T-helper 2 cell treated with Interferon-gamma antibody and Interleukin-4, amounts not matched to agents 5 μg/mL and 100 μg/mL, for 36 hours (primary cell): ENCODE measurements around the gene NFKB1.

ENCODE experiments used
- DNase-seq: peaks from one replicate; pipeline ENCODE4 v3.0.0; 2021; ENCODE audit warnings: low spot score
- H3K27ac Mint-ChIP-seq: one replicate; pipeline ENCODE4 v1.8.0; 2021; ENCODE audit warnings: mild to moderate bottlenecking, mixed read lengths
- H3K27me3 Mint-ChIP-seq: one replicate; pipeline ENCODE4 v1.8.0; 2021; ENCODE audit warnings: low read depth, mixed read lengths
- H3K36me3 Mint-ChIP-seq: one replicate; pipeline ENCODE4 v1.8.0; 2021; ENCODE audit warnings: low read depth, mixed read lengths
- H3K4me1 Mint-ChIP-seq: one replicate; pipeline ENCODE4 v1.8.0; 2021; ENCODE audit warnings: low read depth, mixed read lengths
- H3K4me3 Mint-ChIP-seq: one replicate; pipeline ENCODE4 v1.8.0; 2022; ENCODE audit warnings: mild to moderate bottlenecking, moderate library complexity, mixed read lengths
- H3K9me3 Mint-ChIP-seq: one replicate; pipeline ENCODE4 v1.8.0; 2021; ENCODE audit warnings: mixed read lengths

The NFKB1 gene

DNA sequence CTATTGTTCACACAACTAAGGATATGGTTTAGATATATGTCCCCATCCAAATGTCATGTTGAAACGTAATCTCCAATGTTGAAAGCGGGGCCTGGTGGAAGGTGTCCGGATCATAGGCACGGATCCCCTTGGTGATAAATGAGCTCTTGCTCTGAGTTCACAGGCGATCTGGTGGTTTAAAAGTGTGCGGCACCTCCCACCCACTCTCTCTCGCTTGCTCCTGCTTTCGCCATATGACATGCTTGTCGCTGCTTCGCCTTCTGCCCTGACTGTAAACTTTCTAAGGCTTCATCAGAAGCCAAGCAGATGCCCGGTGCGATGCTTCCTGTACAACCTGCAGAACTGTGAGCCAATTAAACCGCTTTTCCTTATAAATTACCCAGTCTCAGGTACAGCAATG, 128.5 kb downstream of the NFKB1 start:
- Mint-ChIP-seq H3K4me1 (peaks cover 36% of the 10 kb centered on the region), H3K27me3 (no peaks in the 10 kb centered on the region), H3K27ac (no peak overlapping the region), H3K36me3 (peaks cover 10% of the 10 kb centered on the region), H3K9me3 (no peaks in the 10 kb centered on the region), H3K4me3 (no peak overlapping the region)
- DNase-seq = no peak

DNA sequence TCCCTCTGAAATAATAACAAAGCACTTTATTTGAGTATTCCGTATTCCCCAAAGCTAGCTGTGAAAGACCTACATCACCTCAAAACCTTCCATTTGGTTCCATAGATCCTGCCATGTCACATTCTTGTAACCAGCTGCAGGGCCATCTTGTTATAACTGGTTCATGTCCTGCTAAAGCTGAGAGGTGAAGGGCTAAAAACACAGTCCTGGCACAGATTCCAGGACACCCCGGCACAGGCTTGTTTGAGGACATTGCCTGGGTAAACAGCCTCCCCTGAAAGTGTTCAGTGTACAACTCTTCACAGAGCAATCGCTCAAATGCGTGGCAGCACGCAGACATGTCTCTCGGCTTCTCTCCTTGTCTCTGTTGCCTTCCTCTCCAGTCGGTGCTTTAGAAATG, 130.5 kb downstream of the NFKB1 start:
- Mint-ChIP-seq H3K27me3 (no peaks in the 10 kb centered on the region), H3K27ac (no peak overlapping the region), H3K36me3 (peaks cover 14% of the 10 kb centered on the region), H3K4me1 (peaks cover 29% of the 10 kb centered on the region), H3K9me3 (no peaks in the 10 kb centered on the region), H3K4me3 (no peak overlapping the region)
- DNase-seq = no peak

DNA sequence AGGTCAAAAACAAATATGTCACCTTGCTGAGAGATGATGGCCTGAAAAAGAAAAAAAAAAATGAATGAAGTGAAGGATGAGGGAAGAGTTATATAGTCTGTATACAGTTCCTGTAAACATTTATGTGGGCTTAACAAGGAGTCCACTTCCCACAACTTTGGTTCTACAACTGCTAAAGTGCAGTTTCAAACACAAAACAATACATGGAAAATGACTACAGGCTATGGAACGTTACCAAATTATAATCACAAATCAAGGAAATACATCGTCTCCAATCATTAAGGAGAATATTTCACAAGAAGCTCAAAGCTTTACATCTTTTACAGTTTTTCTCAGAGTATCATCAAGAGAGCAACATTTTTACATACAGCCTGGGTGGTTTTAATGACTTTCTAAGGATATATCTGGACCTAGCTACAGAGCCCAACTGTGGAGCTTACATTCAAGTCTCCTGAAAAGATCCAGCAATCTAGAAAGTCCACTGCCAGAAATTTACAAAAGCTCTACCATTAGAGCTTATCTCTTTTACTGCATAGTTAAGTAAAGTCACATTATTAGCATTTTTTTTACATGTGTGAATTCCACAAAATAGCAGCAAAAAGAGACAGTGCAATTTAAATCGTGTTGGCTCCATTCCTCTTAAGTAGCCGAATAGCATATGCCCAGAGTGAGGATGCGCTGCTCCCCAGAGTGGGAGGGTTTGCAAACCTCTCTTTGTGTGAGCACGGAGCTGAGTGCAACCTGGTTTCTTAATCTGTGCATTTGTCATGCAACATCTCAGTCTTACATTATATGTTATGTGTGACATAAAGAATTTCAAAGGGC, 131.3 kb downstream of the NFKB1 start:
- peaks cover 24% of the 10 kb centered on the region for H3K4me1 Mint-ChIP-seq
- no peak overlapping the region for H3K4me3 Mint-ChIP-seq
- H3K27me3 Mint-ChIP-seq = no peaks in the 10 kb centered on the region
- H3K27ac Mint-ChIP-seq = no peak overlapping the region
- no peaks in the 10 kb centered on the region for H3K9me3 Mint-ChIP-seq
- H3K36me3 Mint-ChIP-seq = peaks cover 17% of the 10 kb centered on the region
- no peak for DNase-seq

DNA sequence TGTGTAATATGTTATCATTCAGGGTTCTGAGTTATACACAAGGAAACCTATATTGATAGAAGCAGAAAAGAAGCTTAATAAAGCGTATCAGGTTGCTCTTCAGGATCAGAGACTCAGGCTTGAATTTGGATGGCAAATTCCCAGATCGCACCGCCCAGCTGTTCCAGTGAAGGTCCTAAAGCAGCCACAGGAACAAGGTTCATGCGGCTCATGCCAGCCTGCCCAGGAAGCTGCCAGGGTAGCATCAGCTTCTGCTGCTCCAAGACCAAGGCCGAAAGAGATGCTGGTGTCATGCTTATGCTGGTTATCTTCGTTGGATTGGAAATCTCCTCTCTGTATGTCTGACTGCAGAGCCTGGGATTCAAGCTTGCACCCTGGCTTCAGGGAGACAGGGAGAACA, 131.9 kb downstream of the NFKB1 start:
- Mint-ChIP-seq H3K4me3 (no peak overlapping the region), H3K27me3 (no peaks in the 10 kb centered on the region), H3K9me3 (no peaks in the 10 kb centered on the region), H3K36me3 (peaks cover 19% of the 10 kb centered on the region), H3K27ac (no peak overlapping the region), H3K4me1 (peaks cover 19% of the 10 kb centered on the region)
- DNase-seq = no peak

DNA sequence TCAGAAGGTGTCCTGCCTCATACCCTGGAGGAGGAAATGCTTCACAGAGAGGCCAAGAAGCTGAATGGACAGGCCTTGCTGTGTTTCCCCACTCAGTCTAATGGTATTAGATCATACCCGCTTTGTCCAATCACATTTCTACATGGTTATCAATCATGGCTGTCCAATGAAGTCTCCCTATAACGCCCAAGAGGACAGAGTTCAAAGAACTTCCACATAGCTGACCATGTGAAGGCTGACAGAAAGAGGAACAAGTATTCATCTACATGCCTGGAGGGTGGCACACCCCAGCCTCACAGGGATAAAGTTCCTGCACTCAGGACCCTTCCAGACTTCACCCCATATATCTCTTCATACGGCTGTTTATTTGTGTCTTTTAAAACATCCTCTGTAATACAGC, 136.2 kb downstream of the NFKB1 start:
- Mint-ChIP-seq H3K4me1 (peaks cover 10% of the 10 kb centered on the region), H3K4me3 (no peak overlapping the region), H3K27ac (no peak overlapping the region), H3K27me3 (no peaks in the 10 kb centered on the region), H3K9me3 (no peaks in the 10 kb centered on the region), H3K36me3 (peaks cover 23% of the 10 kb centered on the region)
- no peak for DNase-seq

DNA sequence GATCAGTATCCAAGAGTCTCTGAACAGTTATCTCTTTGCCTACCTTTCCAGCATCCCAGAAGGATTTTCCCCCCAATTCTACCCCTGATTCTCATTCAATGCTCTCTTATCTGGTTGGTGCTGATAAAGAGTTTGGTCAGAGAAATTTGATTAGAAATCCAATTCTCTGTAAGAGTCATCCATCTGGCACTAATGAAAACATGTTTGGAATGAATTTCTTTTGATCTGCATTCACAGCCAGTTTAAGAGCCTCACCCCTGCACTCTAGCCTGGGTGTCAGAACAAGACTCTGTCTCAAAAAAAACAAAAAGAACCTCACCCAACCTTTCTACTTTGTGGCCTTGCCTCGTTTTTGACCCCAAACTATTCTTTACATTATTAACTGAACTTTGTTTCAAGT, 137.5 kb downstream of the NFKB1 start:
- peaks cover 23% of the 10 kb centered on the region for H3K36me3 Mint-ChIP-seq
- H3K4me1 Mint-ChIP-seq = peaks cover 10% of the 10 kb centered on the region
- no peak overlapping the region for H3K27ac Mint-ChIP-seq
- DNase-seq = no peak
- no peak overlapping the region for H3K4me3 Mint-ChIP-seq
- no peaks in the 10 kb centered on the region for H3K27me3 Mint-ChIP-seq
- H3K9me3 Mint-ChIP-seq = no peaks in the 10 kb centered on the region

DNA sequence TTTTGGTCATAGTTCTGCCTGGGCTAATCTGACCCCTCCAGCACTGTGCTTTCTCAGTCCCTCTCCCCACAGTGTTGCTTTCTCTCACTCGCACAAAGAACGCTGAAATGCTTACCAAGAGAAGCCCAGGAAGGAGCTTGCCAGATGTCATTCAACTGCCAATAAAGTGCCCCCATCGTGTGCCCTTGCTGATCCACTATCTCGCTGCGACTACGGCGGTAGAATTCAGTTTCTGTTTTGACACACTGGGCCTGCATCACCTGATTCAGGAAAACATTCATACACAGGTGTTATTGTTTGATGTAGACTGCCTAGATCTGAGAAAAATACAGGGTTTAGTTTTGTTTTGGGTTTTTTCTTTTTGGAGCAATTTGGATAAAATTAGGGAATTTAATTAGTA, 138.4 kb downstream of the NFKB1 start:
- Mint-ChIP-seq H3K27ac (peak overlapping the region; percentile 79), H3K4me3 (peak overlapping the region; percentile 76), H3K9me3 (no peaks in the 10 kb centered on the region), H3K36me3 (peaks cover 24% of the 10 kb centered on the region), H3K4me1 (peaks cover 10% of the 10 kb centered on the region), H3K27me3 (no peaks in the 10 kb centered on the region)
- no peak for DNase-seq

DNA sequence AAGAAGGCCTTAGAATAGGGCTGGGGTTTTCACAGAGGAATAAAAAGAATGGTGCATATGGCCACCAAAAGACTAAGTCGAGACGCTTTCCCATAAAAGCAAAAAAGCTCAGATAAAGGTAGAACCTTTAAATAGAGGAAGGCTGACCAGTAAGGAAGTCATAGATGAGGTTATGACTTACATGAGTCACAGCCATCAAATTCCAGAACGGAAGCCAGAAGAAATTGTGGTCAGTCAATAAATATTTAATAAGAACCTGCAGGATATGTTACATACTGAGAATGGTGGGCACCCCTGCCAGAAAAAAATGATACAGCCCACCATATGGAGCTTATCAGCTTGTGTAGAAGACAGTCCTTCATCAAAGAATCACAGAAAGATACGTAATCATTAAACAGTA, 139.5 kb downstream of the NFKB1 start:
- Mint-ChIP-seq H3K27me3 (no peaks in the 10 kb centered on the region), H3K4me1 (peaks cover 10% of the 10 kb centered on the region), H3K36me3 (peaks cover 23% of the 10 kb centered on the region), H3K9me3 (no peaks in the 10 kb centered on the region), H3K4me3 (no peak overlapping the region), H3K27ac (no peak overlapping the region)
- no peak for DNase-seq

DNA sequence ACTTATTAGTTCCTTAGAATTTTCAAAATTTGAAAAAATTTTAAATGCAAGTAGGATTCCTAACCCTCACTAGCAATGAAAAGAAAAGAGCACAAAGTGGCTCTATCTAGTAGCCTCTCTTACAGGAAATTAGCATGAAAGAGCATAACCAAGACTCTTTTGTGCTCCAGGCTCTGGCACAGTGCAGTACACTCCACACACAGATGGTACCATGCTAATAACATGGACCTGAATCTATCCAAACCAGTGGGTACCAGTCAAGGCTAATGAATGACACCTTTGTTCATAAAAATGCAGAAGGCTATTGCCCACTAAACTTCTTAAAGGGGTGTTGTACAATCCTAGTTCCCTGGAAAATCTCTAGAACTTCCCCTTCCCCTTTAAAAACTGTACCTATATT, 140.6 kb downstream of the NFKB1 start:
- DNase-seq = no peak
- H3K27ac Mint-ChIP-seq = no peak overlapping the region

DNA sequence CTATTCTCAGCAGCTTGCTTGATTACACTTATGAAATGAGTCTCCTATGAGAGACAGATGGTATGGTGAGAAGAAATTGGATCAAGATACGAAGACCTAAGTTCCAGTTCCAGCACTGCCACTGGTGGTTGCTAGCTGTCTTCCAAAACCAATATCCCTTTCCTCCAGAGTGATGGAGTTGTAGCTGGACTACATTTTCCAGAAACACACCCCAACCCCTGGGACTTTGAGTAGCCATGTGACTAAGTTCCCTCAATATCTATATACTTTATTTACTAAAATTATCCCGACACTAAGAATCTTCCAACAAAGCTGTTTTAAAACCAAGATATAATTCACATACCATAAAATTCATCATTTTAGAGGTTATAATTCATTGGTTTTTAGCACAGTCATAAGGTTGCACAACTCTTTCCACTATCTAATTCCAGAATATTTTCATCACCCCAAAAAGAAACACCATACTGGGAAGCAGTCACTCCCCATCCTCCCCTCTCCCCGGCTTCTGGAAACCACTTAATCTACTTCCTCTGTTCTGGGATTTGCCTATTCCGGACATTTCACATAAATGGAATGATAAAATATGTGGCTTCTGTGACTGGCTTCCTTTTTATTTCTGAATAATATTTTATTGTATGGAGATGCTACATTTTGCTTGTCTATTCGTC, 141.6 kb downstream of the NFKB1 start:
- H3K36me3 Mint-ChIP-seq = peaks cover 17% of the 10 kb centered on the region
- peaks cover 10% of the 10 kb centered on the region for H3K4me1 Mint-ChIP-seq
- no peak overlapping the region for H3K27ac Mint-ChIP-seq
- no peaks in the 10 kb centered on the region for H3K9me3 Mint-ChIP-seq
- H3K4me3 Mint-ChIP-seq = no peak overlapping the region
- no peaks in the 10 kb centered on the region for H3K27me3 Mint-ChIP-seq
- DNase-seq = no peak

More for the DNA sequence above, 140.6 kb downstream of the NFKB1 start:
- Mint-ChIP-seq H3K9me3 (no peaks in the 10 kb centered on the region), H3K27me3 (no peaks in the 10 kb centered on the region), H3K4me1 (peaks cover 10% of the 10 kb centered on the region), H3K36me3 (peaks cover 20% of the 10 kb centered on the region), H3K4me3 (no peak overlapping the region)

DNA sequence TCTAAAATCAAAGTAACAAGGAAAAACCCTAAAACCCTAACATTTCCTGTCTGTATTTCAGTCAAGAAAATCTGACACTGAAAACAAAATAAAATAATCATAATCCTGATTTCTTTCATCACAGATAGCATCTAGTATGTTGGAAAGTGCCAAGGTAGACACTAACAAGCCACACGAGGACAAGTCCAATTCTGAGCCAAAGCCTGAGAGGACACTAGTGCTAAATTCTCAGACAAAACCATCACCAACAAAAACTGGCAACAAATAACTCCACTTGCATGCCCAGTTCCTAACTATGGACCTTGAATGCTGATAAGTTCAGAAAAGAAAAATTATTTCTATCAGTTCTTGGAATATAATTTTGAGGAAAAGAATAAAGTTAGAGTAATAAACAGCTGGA, 146.0 kb downstream of the NFKB1 start:
- DNase-seq = no peak

DNA sequence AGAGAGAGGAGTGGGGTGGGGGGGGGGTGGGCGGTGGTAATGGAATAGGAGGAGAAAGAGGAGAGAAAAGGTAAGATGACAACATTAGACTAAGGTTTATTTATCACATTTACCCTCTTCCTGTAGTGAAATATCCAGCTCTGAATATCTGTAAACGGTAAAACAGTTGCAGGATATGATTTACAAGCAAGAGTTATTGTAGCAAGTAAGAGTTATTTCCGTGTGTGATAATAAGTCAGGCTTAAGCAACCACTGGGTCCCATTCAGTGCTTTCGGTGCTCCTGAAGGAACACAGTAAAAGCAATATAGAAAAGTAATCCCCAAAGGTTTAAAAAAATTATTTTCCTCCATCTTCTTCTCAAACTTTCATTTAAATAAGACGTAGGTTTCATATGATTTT, 156.0 kb downstream of the NFKB1 start:
- no peaks in the 10 kb centered on the region for H3K27me3 Mint-ChIP-seq
- no peak overlapping the region for H3K4me3 Mint-ChIP-seq
- DNase-seq = no peak
- H3K9me3 Mint-ChIP-seq = no peaks in the 10 kb centered on the region
- H3K4me1 Mint-ChIP-seq = no peaks in the 10 kb centered on the region
- H3K27ac Mint-ChIP-seq = no peak overlapping the region
- no peaks in the 10 kb centered on the region for H3K36me3 Mint-ChIP-seq

More for the DNA sequence above, 146.0 kb downstream of the NFKB1 start:
- Mint-ChIP-seq H3K27ac (no peak overlapping the region), H3K4me1 (no peaks in the 10 kb centered on the region), H3K27me3 (no peaks in the 10 kb centered on the region), H3K36me3 (peaks cover 23% of the 10 kb centered on the region), H3K4me3 (no peak overlapping the region), H3K9me3 (no peaks in the 10 kb centered on the region)

DNA sequence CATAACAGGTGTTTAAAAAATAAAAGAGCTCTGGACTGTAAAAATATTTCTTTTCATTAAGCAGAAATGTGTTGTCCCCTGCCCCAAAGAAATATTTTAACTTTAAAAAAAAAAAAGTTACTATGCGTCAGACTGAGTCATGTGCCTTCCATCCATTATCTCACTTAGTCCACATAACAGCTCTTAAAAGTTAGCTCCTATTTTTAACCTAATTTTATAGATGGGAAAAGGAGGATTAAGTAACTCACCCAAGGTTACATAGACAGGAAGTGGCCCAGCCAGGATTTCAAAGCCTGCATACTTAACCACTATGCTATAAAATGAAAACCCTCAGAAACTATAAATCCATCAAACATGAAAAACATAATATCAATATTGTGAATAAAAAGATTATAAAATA, 161.9 kb downstream of the NFKB1 start:
- Mint-ChIP-seq H3K9me3 (no peaks in the 10 kb centered on the region), H3K4me1 (peaks cover 1% of the 10 kb centered on the region), H3K27me3 (no peaks in the 10 kb centered on the region), H3K27ac (no peak overlapping the region), H3K36me3 (peaks cover 4% of the 10 kb centered on the region), H3K4me3 (no peak overlapping the region)
- DNase-seq = no peak

DNA sequence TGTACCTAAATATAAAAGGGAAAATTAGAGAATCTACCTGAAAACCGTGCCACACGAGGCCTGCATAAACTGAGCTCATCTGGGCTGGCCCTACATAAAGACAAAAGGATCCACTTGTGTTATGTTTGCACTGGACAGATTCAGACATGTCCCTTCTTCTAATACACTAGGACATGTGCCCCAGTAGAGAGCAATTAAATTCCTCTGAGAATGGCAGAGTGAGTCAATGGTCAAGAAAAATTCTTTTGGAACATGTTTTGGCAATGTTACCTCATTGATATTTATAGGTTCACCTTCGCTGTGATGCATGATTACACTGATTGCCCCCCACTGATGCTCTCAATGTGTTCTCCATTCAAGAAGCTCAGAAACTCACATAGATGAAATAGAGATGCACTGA, 164.4 kb downstream of the NFKB1 start:
- DNase-seq = no peak

More for the DNA sequence above, 164.4 kb downstream of the NFKB1 start:
- Mint-ChIP-seq H3K4me3 (no peak overlapping the region), H3K27ac (no peak overlapping the region), H3K4me1 (peaks cover 1% of the 10 kb centered on the region), H3K9me3 (no peaks in the 10 kb centered on the region), H3K27me3 (no peaks in the 10 kb centered on the region), H3K36me3 (peaks cover 8% of the 10 kb centered on the region)
